ENCODE data around the gene NKIRAS2. TPM values are rescaled to one million over a fixed set of nuclear protein-coding genes. Genes with fewer than 3 reads are reported as not detected.

The NKIRAS2 gene
- total RNA-seq, 1 donor from 2014 or later = 44.7 TPM

GRCh38 chr17:42055027-42055426, 35.1 kb downstream of the NKIRAS2 start:
- H3K4me3 Mint-ChIP-seq = peak overlapping the region; percentile 70
- no peak for TF ChIP-seq CTCF (conservative IDR thresholded peaks at IDR 0.05)
- peaks cover 41% of the 10 kb centered on the region for H3K27me3 Mint-ChIP-seq
- no peaks in the 10 kb centered on the region for H3K9me3 Mint-ChIP-seq
- no peak for DNase-seq (ENCODE audit: extremely low spot score, unreplicated experiment)
- peak overlapping the region; percentile 58 for H3K27ac Mint-ChIP-seq
- H3K36me3 Mint-ChIP-seq = no peaks in the 10 kb centered on the region
- peaks cover 21% of the 10 kb centered on the region for H3K4me1 Mint-ChIP-seq (ENCODE audit: unreplicated experiment)

- DNase-seq (ENCODE audit: extremely low spot score, unreplicated experiment) = no peak
- H3K36me3 Mint-ChIP-seq = no peaks in the 10 kb centered on the region
- H3K27me3 Mint-ChIP-seq = peaks cover 44% of the 10 kb centered on the region
- TF ChIP-seq CTCF (conservative IDR thresholded peaks at IDR 0.05) = no peak
- no peaks in the 10 kb centered on the region for H3K9me3 Mint-ChIP-seq
- H3K27ac Mint-ChIP-seq = peak overlapping the region; percentile 58
- no peak overlapping the region for H3K4me3 Mint-ChIP-seq
- peaks cover 21% of the 10 kb centered on the region for H3K4me1 Mint-ChIP-seq (ENCODE audit: unreplicated experiment)
These were observed 35.6 kb downstream of the NKIRAS2 start for GRCh38 chr17:42055496-42055895.

- Mint-ChIP-seq H3K4me3 (no peak overlapping the region), H3K4me1 (ENCODE audit: unreplicated experiment) (peaks cover 13% of the 10 kb centered on the region), H3K9me3 (no peaks in the 10 kb centered on the region), H3K36me3 (no peaks in the 10 kb centered on the region), H3K27me3 (peaks cover 38% of the 10 kb centered on the region), H3K27ac (no peak overlapping the region)
- DNase-seq (ENCODE audit: extremely low spot score, unreplicated experiment) = no peak
- no peak for TF ChIP-seq CTCF (conservative IDR thresholded peaks at IDR 0.05)
These were observed 36.7 kb downstream of the NKIRAS2 start for GRCh38 chr17:42056635-42057034.

- H3K4me1 Mint-ChIP-seq (ENCODE audit: unreplicated experiment) = peaks cover 13% of the 10 kb centered on the region
- H3K27ac Mint-ChIP-seq = no peak overlapping the region
- no peaks in the 10 kb centered on the region for H3K9me3 Mint-ChIP-seq
- no peak for TF ChIP-seq CTCF (conservative IDR thresholded peaks at IDR 0.05)
- peaks cover 25% of the 10 kb centered on the region for H3K27me3 Mint-ChIP-seq
- DNase-seq (ENCODE audit: extremely low spot score, unreplicated experiment) = no peak
- H3K4me3 Mint-ChIP-seq = no peak overlapping the region
- no peaks in the 10 kb centered on the region for H3K36me3 Mint-ChIP-seq
These were observed 38.2 kb downstream of the NKIRAS2 start for GRCh38 chr17:42058063-42058462.

- no peak overlapping the region for H3K4me3 Mint-ChIP-seq
- peaks cover 13% of the 10 kb centered on the region for H3K4me1 Mint-ChIP-seq (ENCODE audit: unreplicated experiment)
- no peak overlapping the region for H3K27ac Mint-ChIP-seq
- no peaks in the 10 kb centered on the region for H3K36me3 Mint-ChIP-seq
- no peak for DNase-seq (ENCODE audit: extremely low spot score, unreplicated experiment)
- no peaks in the 10 kb centered on the region for H3K9me3 Mint-ChIP-seq
- peaks cover 14% of the 10 kb centered on the region for H3K27me3 Mint-ChIP-seq
- no peak for TF ChIP-seq CTCF (conservative IDR thresholded peaks at IDR 0.05)
These were observed 39.9 kb downstream of the NKIRAS2 start for GRCh38 chr17:42059815-42060214.

GRCh38 chr17:42060231-42060630, 40.3 kb downstream of the NKIRAS2 start:
- DNase-seq (ENCODE audit: extremely low spot score, unreplicated experiment) = no peak
- H3K27ac Mint-ChIP-seq = no peak overlapping the region
- no peak for TF ChIP-seq CTCF (conservative IDR thresholded peaks at IDR 0.05)
- no peaks in the 10 kb centered on the region for H3K9me3 Mint-ChIP-seq
- H3K36me3 Mint-ChIP-seq = no peaks in the 10 kb centered on the region
- peaks cover 9% of the 10 kb centered on the region for H3K4me1 Mint-ChIP-seq (ENCODE audit: unreplicated experiment)
- peaks cover 10% of the 10 kb centered on the region for H3K27me3 Mint-ChIP-seq
- H3K4me3 Mint-ChIP-seq = no peak overlapping the region

All from type B pancreatic cell (in vitro differentiated cells).